LNCAP (cell line): ENCODE measurements around the gene AEN.

Source experiments
- CTCF ChIP-seq: fragments of 450-650 bp; IDR thresholded peaks from 2 replicates; pipeline ENCODE4 v1.5.1; 2017; ENCODE audit warnings: mild to moderate bottlenecking

Gene AEN

GRCh38 chr15:88655800-88656488, 34.8 kb downstream of the AEN start:
- no peak for TF ChIP-seq CTCF

- TF ChIP-seq CTCF = no peak
These were observed 35.7 kb downstream of the AEN start for GRCh38 chr15:88656760-88657221.

- TF ChIP-seq CTCF = peak; percentile 92
These were observed 36.4 kb downstream of the AEN start for GRCh38 chr15:88657326-88658069.

GRCh38 chr15:88658070-88658965, 37.2 kb downstream of the AEN start:
- TF ChIP-seq CTCF = no peak

GRCh38 chr15:88658972-88659931, 38.1 kb downstream of the AEN start:
- TF ChIP-seq CTCF = no peak

GRCh38 chr15:88661041-88661700, 40.0 kb downstream of the AEN start:
- TF ChIP-seq CTCF = no peak
